Epithelial cell of esophagus (primary cell): ENCODE results near the gene PSMB7.

Source experiments
- DNase-seq: peaks from one replicate; pipeline ENCODE4 v3.0.0; 2010; ENCODE audit warnings: low read depth
- H3K4me3 ChIP-seq: 2 replicates; pipeline ENCODE4 v1.5.1; 2011; ENCODE audit warnings: mild to moderate bottlenecking, low read length, control low read depth
- CTCF ChIP-seq: IDR thresholded peaks from 2 replicates; pipeline ENCODE4 v1.5.1; 2011; ENCODE audit warnings: low read depth, mild to moderate bottlenecking, low read length, control low read depth, inconsistent platforms; ENCODE audit not compliant: insufficient read depth; ENCODE audit errors: missing control alignments

Gene PSMB7

GRCh38 chr9:124399323-124399967 lies 15.8 kb downstream of the PSMB7 start:
- H3K4me3 ChIP-seq: no peak overlapping the region
- DNase-seq: no peak
- peak; percentile 8 for TF ChIP-seq CTCF

GRCh38 chr9:124398191-124398935 lies 16.9 kb downstream of the PSMB7 start:
- no peak overlapping the region for H3K4me3 ChIP-seq
- TF ChIP-seq CTCF: no peak
- no peak for DNase-seq

GRCh38 chr9:124395826-124396225 lies 19.4 kb downstream of the PSMB7 start:
- no peak for DNase-seq
- TF ChIP-seq CTCF: no peak
- no peak overlapping the region for H3K4me3 ChIP-seq

- DNase-seq: no peak
- TF ChIP-seq CTCF: peak; percentile 4
- H3K4me3 ChIP-seq: no peak overlapping the region
Observed at GRCh38 chr9:124394596-124394995, 20.6 kb downstream of the PSMB7 start.

GRCh38 chr9:124394167-124394566 lies 21.1 kb downstream of the PSMB7 start:
- H3K4me3 ChIP-seq: no peak overlapping the region
- no peak for DNase-seq
- no peak for TF ChIP-seq CTCF

- peak; percentile 97 for DNase-seq
- H3K4me3 ChIP-seq: no peak overlapping the region
- peak; percentile 62 for TF ChIP-seq CTCF
Observed at GRCh38 chr9:124392871-124393460, 22.3 kb downstream of the PSMB7 start.
